Breast epithelium (tissue), 4 donors: ENCODE measurements around the gene PLVAP. TPM values are rescaled to one million over a fixed set of nuclear protein-coding genes. Genes with fewer than 3 reads are reported as not detected.
A peak's percentile ranks its signal among the peaks of the same experiment; 100 is the strongest.

Source experiments
- DNase-seq, 2 donors: peaks; one replicate each; pipeline ENCODE4 v3.0.0-alpha.2; 2019; ENCODE audit warnings: low spot score in 2 of 2
- H3K27ac ChIP-seq, 2 donors: fragments of 200-600 bp; sonication (generic) in 1 of 2; one replicate each; pipeline ENCODE4 v1.5.1; 2016 to 2019; ENCODE audit warnings: mild to moderate bottlenecking in 1 of 2
- H3K27me3 ChIP-seq, 2 donors: fragments of 200-600 bp; sonication (generic) in 1 of 2; one replicate each; pipeline versions ENCODE4 v1.5.1 to v1.6.0; 2017 to 2019; ENCODE audit warnings: control low read depth in 1 of 2, mild to moderate bottlenecking in 1 of 2
- H3K36me3 ChIP-seq: fragments of 200-600 bp; one replicate; pipeline ENCODE4 v1.5.1; 2019
- H3K4me1 ChIP-seq, 2 donors: fragments of 200-600 bp; sonication (generic); one replicate each; pipeline ENCODE4 v1.5.1; 2016 to 2019; ENCODE audit warnings: control low read depth in 1 of 2
- H3K4me3 ChIP-seq, 3 donors: fragments of 200-600 bp; sonication (generic); 1 replicate in 2 of 3; 2 replicates in 1 of 3; pipeline ENCODE4 v1.5.1; 2016 to 2019; ENCODE audit warnings: mild to moderate bottlenecking in 3 of 3, moderate library complexity in 2 of 3
- H3K9me3 ChIP-seq, 2 donors: fragments of 200-600 bp; sonication (generic) in 1 of 2; one replicate each; pipeline ENCODE4 v1.5.1; 2016 to 2019; ENCODE audit warnings: control low read depth in 1 of 2
- CTCF ChIP-seq, 3 donors: fragments of 450-650 bp; IDR thresholded peaks; one replicate each; pipeline ENCODE4 v1.5.1; 2016 to 2017; ENCODE audit warnings: antibody characterized with exemption in 3 of 3, mild to moderate bottlenecking in 3 of 3, moderate library complexity in 3 of 3
- POLR2A ChIP-seq: fragments of 450-650 bp; IDR thresholded peaks from one replicate; pipeline ENCODE4 v1.6.1; 2016; ENCODE audit warnings: antibody characterized with exemption, mild to moderate bottlenecking, moderate library complexity
- POLR2AphosphoS5 ChIP-seq, 3 donors: sonication (generic); formaldehyde crosslinking; IDR thresholded peaks; one replicate each; pipeline ENCODE4 v1.6.1; 2017; ENCODE audit warnings: antibody characterized with exemption in 3 of 3
- intact Hi-C: fragments of 100-400 bp; cut with DNase I; formaldehyde crosslinking; loops from one replicate; pipeline ENCODE4 v1.15.1; 2023; ENCODE audit warnings: low total_unique reads
- total RNA-seq, 3 donors: library from RNA; depleted of rRNA; stranded (reverse); fragments of >200 nt; gene quantifications; one replicate each; pipeline ENCODE4 v1.1.0, GENCODE V29; 2016

Gene PLVAP
- total RNA-seq, 3 donors from 2014 or later, result 19.9 to 68.8 (median 51.2) TPM

GRCh38 chr19:17385878-17386611, 8.9 kb upstream of the PLVAP start:
- H3K9me3 ChIP-seq, result no peaks in the 10 kb centered on the region
- DNase-seq, result peak in 1 of 2 donors; percentile 59
- no peak overlapping the region for H3K4me3 ChIP-seq
- no peaks in the 10 kb centered on the region for H3K36me3 ChIP-seq
- no peak overlapping the region for H3K27ac ChIP-seq
- intact Hi-C loops, result loop anchor here (10.0 kb wide), 1 partner anchor 81 kb away; the partner anchor contains the start of genes ABHD8, DDA1 and MRPL34
- TF ChIP-seq POLR2A (no peak), CTCF (IDR thresholded peaks at IDR 0.05) (peak; percentile 68 to 88 (median 83))
- H3K27me3 ChIP-seq, result no peaks in the 10 kb centered on the region
- H3K4me1 ChIP-seq, result peaks cover 0 to 2% of the 10 kb centered on the region in 2 donors

GRCh38 chr19:17380426-17381138, 3.4 kb upstream of the PLVAP start:
- DNase-seq, result no peak
- H3K27me3 ChIP-seq, result no peaks in the 10 kb centered on the region
- H3K4me1 ChIP-seq, result no peaks in the 10 kb centered on the region
- intact Hi-C loops, result loop anchor here (10.0 kb wide), 1 partner anchor 76 kb away; the partner anchor contains the start of genes ABHD8, DDA1 and MRPL34
- no peaks in the 10 kb centered on the region for H3K9me3 ChIP-seq
- no peak overlapping the region for H3K4me3 ChIP-seq
- TF ChIP-seq POLR2A (no peak), POLR2AphosphoS5 (IDR thresholded peaks at IDR 0.05) (no peak), CTCF (IDR thresholded peaks at IDR 0.05) (no peak)
- no peaks in the 10 kb centered on the region for H3K36me3 ChIP-seq
- H3K27ac ChIP-seq, result no peak overlapping the region

GRCh38 chr19:17379221-17379631, 2.1 kb upstream of the PLVAP start:
- H3K27ac ChIP-seq, result no peak overlapping the region
- intact Hi-C loops, result no loop called here
- H3K36me3 ChIP-seq, result no peaks in the 10 kb centered on the region
- no peaks in the 10 kb centered on the region for H3K27me3 ChIP-seq
- H3K4me3 ChIP-seq, result no peak overlapping the region
- TF ChIP-seq CTCF (IDR thresholded peaks at IDR 0.05), result no peak
- TF ChIP-seq POLR2A, result no peak
- TF ChIP-seq POLR2AphosphoS5 (IDR thresholded peaks at IDR 0.05), result no peak
- no peaks in the 10 kb centered on the region for H3K4me1 ChIP-seq
- no peak for DNase-seq
- no peaks in the 10 kb centered on the region for H3K9me3 ChIP-seq

- Histone ChIP-seq H3K27ac (no peak overlapping the region), H3K36me3 (no peaks in the 10 kb centered on the region), H3K4me3 (no peak overlapping the region), H3K27me3 (no peaks in the 10 kb centered on the region), H3K9me3 (no peaks in the 10 kb centered on the region), H3K4me1 (no peaks in the 10 kb centered on the region)
- DNase-seq, result no peak
- TF ChIP-seq POLR2A (no peak), CTCF (IDR thresholded peaks at IDR 0.05) (no peak), POLR2AphosphoS5 (IDR thresholded peaks at IDR 0.05) (no peak)
- intact Hi-C loops, result no loop called here
These were observed 1.1 kb upstream of the PLVAP start for GRCh38 chr19:17378271-17378670.

GRCh38 chr19:17370026-17370587, 7.0 kb downstream of the PLVAP start:
- TF ChIP-seq POLR2AphosphoS5 (IDR thresholded peaks at IDR 0.05), result no peak
- no peak for TF ChIP-seq CTCF (IDR thresholded peaks at IDR 0.05)
- no peak for TF ChIP-seq POLR2A
- H3K27me3 ChIP-seq, result no peaks in the 10 kb centered on the region
- no peak for DNase-seq
- intact Hi-C loops, result no loop called here
- H3K36me3 ChIP-seq, result no peaks in the 10 kb centered on the region
- no peak overlapping the region for H3K27ac ChIP-seq
- H3K9me3 ChIP-seq, result no peaks in the 10 kb centered on the region
- H3K4me1 ChIP-seq, result no peaks in the 10 kb centered on the region
- H3K4me3 ChIP-seq, result no peak overlapping the region
